HG03139 (cell line): ENCODE results near the gene USP11.
"Not testable (repeated sequence)": the region's sequence is repeated elsewhere in the genome, so short reads cannot be mapped to it uniquely, and the experiment has no call there.

Source experiments
- ATAC-seq: cut with Tn5 transposase; IDR thresholded peaks from one replicate; pipeline ENCODE4 v1.9.1; 2021; ENCODE audit not compliant: unreplicated experiment

The USP11 gene

DNA sequence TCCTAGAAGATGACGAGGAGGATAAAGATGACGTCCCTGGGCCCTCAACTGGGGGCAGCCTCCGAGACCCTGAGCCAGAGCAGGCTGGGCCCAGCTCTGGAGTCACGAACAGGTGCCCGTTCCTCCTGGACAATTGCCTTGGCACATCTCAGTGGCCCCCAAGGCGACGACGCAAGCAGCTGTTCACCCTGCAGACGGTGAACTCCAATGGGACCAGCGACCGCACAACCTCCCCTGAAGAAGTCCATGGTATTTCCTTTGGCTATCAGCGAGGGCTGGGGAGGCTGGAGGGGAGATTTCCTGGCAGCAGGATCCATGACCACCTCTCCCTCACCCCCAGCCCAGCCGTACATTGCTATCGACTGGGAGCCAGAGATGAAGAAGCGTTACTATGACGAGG, 11.9 kb downstream of the USP11 start:
- ATAC-seq: no peak

DNA sequence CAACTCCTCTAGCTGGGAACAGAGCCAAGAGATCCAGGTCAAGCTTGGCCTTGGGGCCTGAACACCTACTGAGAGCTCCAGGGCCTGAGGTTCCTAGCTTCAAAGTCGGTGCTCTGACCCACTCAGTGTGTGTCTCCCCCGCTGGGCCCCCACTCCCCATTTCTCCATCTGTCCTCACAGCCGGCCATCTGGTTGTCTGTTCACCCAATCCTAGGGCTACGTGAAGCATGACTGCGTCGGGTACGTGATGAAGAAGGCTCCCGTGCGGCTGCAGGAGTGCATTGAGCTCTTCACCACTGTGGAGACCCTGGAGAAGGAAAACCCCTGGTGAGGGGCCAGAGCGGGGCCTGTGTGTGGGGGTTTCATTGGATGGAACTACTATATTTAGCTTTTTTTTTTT, 12.3 kb downstream of the USP11 start:
- ATAC-seq: no peak

DNA sequence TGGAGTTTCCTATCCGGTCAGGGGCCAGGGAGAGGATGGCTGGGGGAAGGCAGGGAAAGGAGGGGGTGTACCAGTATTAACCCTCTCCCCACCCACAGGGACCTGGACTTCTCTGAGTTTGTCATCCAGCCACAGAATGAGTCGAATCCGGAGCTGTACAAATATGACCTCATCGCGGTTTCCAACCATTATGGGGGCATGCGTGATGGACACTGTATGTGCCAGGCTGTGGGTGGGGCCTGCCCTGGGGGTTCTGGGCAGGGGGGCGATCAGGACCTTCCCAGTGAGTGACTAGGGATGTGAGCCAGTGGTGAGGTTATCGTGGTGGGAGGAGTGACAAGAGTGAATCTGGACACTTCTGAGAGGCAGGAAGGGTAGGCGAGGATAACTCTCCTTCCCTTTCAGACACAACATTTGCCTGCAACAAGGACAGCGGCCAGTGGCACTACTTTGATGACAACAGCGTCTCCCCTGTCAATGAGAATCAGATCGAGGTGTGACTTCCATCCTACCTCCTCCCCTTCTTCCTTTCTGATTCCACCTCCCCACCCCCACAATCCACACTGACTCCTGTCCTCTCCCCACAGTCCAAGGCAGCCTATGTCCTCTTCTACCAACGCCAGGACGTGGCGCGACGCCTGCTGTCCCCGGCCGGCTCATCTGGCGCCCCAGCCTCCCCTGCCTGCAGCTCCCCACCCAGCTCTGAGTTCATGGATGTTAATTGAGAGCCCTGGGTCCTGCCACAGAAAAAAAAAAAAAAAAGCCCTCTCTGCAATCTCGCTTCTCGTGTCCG, 14.6 kb downstream of the USP11 start:
- no peak for ATAC-seq

DNA sequence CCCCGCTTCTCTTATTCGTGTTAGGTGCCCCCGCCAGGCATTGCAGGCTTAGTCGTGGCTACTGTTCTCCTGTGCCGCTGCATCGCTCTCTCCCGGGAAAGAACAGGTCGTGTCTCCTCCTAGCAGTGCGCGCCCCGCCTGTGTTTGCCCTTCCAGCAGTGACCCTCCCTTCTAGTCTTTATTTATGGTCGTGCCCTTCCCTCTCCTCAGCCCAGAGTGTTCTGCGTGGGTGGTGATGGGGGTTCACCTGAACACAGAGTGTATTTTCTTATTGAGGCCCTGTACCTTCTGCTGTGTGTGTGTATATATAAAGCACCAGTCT, 15.2 kb downstream of the USP11 start:
- no peak for ATAC-seq

DNA sequence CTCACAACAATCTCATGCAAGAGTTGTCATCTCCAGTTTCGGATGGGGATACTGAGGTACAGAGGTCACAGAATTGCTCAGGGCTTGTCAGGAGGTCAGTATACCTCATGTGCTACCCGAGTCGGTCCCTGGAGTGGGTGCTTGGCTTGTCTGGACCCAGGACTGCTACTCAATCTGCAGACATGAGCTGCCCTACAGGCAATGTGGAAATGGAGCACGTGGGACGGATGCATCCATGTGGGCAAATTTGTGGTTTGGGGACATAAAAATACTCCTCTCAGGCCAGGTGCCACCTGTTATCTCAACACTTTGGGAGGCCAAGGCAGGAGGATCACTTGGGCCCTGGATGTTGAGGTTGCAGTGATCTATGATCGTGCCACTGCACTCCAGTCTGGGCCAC, 15.8 kb downstream of the USP11 start:
- no peak for ATAC-seq

DNA sequence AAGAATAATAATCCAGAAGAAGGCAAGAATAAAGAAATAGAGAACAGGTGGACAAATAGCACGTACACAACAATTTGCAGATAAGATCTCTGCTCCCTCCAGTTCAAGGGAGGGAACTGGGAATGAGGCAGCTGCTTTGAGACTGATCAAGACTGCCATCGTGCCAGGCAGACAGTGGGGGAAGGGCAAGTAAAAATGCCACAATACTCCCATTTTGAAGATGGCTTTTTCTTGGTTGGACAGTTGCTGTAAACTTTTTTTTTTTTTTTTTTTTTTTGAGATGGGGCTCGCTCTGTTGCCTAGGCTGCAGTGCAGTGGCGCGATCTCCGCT, 17.2 kb downstream of the USP11 start:
- no peak for ATAC-seq

DNA sequence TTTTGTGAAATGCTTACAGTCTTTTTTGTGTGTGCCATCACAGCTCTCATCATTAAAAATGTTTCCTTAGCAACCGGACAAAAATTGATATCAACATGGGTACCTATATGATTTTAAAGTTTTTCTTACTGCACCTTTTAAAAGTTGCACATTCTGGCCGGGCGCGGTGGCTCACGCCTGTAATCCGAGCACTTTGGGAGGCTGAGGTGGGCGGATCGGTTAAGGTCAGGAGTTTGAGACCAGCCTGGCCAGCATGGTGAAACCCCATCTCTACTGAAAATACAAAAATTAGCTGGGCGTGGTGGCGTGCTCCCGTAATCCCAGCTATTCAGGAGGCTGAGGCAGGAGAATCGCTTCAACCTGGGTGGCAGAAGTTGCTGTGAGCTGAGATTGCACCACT, 24.8 kb downstream of the USP11 start:
- not testable (repeated sequence) for ATAC-seq

DNA sequence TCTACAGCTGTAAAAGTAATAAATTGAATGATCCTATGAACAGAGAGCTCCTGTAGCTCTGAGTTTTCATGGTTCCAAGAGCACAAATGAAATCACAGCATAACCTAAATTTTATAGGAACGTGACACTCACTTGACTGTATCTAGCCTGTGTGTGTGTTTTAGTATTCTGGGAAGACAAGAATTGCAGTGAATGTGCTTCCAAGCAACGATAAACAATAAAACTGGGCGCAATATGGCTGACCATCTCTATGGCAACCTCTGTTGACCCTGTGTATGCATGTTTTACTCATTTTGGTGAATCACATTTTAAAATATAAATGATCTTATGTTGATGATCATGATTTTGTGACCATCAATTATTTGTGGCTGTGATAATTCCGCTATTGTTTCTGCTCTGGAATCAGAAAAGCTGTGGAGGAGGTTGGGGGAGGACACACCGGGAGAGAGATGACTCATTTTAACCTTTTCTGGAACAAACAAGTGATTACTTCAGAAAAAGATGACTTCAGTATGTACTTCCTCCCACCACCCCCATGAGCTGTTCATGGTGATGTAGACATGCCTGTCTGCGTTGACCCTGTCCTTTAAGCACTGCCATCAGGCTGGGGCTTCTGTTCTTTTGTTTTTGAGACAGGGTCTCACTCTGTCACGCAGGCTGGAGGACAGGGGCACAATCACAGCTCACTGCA, 31.8 kb downstream of the USP11 start:
- ATAC-seq: no peak

DNA sequence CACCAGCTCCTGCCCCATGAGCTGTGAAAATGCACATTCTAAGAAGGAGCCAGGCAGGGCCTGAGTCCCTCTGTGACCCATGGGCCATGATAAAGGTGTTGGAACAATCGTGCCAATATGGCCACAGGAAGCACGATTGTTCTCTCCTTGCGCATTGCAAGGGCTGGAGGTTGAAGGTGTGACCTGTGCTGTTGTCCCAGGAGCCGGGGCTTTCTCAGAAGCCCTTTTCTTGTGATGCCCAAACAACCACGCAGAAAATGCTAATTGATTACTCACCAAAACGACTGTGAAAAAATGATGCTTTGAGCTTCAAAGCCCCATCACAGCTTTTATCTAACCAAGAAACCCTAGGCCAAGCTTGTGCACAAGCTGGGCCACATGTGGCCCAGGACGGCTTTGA, 33.8 kb downstream of the USP11 start:
- ATAC-seq: no peak

DNA sequence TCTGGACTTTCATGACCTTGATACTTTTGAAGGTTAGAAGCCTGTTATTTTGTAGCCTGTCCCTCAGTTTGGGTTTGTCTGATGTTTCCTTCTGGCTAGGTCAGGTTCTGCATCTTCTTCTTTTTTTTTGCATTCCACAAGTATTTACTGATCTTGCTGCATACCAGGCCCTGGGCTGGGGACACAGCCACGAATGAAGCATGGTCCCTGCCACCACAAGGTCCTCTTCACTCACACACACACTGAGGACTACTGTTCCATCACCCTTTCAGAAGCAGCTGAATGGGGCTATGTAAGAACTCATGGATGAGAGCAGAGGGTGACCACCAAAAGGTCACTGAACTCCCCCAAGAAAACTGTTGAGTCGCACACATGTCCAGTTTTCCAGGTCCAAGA, 39.2 kb downstream of the USP11 start:
- ATAC-seq: no peak

DNA sequence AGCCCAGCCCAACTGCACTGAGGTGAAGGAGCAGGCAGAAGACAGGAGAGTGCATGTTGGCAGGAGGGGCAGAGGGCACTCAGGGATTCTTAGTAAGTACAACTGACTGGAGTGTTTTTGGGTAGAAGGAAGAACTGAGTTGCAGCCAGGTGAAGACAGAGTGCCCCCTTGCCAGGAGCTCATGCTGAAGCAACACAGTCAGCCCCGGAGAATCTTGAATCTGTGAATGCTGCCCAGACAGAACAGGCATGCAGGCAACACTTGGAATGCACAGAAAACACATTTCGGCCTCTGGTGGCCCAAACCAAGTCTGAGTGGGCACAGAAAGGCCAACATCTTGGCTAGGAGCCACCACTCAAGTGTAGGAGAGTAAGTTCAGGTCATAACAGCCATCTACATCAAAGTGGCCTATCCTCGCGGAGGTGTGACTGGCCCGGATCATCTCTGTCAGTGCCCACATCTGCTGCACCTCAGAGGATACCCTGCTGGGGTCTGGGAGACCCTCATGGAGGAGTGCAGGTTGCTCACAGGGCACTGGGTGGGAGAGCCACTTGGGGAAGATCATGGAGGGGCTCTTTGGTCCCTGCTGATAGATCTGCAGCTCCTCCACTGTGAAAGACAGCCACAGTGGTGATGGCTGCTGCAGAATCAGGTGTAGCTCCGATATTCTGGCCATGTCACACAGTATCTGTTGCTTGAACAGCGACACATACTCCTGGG, 40.4 kb downstream of the USP11 start:
- no peak for ATAC-seq

DNA sequence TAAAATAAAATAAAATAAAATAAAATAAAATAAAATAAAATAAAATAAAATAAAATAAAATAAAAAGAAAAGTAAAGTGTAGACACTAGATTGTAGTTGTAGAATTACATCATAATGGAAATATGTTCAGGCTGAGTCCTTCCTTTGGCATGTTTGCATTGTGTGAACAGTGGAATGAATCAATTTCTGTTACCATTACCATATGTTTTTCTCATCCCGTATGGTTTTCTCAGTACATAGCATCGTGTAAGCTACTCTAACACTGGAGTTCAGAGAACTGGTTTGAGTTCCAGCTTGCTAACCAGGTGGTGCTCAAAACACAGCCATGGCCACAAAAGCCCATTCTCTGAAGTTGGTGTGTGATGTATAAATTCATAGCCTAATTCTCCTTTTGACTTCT, 45.9 kb downstream of the USP11 start:
- ATAC-seq: no peak

DNA sequence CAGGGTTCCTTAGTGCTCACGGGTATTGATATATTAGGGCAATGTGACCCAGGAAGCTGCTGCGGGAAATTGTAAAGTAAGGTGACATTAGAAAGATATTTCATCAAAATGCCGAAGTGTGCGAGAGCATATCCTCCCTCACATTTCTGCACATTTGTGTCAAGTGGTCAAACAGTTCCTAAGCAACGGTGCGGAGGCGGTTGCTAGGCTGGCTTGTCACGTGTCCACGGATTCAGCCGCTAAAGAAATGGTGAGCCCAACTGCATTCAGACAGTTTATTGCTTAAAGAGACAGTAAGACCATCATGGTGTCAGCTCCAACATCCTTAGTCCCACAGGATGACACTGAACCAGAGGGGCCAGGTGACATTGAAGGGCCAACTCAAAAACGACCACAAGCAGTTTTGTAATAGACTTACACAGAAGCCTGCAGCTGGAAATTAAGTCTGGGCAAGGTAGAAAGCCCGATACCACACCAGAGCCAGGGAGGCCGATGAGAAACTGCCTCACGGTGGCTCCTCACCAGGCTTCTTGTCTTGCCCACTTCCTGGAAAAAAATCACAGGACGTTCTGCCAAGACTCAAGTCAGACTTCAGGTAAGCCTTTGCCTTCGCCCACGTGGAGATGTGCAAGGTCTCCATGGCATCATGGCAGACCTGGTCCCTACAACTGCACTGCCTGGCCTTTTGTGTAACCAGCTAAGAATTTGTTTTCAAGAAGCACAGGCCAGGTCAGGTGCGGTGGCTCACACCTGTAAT, 50.4 kb downstream of the USP11 start:
- ATAC-seq: no peak

DNA sequence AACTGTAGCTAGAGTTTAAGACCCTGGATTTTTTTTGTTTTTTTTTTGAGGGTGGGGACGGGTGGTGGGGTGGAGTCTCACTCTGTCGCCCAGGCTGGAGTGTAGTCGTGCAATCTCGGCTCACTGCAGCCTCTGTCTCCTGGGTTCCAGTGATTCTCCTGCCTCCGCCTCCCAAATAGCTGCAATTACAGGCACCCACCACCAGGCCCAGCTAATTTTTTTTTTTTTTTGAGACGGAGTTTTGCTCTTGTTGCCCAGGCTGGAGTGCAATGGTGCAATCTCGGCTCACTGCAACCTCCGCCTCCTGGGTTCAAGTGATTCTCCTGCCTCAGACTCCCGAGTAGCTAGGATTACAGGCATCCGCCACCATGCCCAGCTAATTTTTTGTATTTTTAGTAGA, 51.8 kb downstream of the USP11 start:
- not testable (repeated sequence) for ATAC-seq

DNA sequence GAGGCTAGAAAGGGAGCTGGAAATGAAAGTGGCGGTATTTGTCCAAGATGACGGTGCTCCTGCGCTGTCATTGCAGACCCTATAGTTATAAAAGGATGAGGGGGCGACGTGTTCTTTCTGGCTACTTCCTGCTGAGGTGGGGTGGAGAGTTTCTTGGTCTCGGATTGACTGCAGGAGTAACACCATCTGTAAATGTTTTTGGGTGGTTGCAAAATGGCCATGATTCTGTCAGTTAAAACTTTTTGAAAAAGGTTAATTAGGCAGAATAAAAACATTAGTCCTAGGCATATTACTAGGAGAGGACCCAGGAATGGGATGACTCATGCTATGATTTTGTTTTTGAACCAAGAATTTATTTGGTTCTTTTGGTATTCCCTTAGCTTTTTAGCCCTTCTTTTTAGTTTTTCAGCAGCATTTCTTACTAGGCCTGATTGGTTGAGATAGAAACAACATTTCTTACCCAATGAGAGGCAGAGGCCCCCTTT, 53.1 kb downstream of the USP11 start:
- ATAC-seq: no peak

DNA sequence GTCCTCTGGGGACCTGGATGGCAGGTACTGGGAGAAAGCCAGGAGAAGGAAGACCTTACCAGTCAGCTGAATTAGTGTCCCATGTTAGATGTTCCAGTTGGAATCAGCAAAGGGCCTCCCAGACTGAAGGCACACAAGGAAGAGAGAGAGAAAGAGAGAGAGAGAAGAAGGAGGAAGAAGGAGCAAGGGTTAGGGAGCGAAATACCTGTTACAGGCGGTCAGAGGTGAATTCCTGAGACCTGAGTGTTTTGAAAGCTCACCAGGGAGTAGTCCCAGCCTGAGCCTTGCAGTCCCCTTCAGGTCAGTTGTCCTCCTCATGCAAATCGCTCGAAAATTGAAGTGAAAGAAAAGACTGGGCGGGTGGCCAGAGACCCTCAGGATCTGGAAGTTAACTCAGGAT, 60.3 kb downstream of the USP11 start:
- ATAC-seq: no peak

DNA sequence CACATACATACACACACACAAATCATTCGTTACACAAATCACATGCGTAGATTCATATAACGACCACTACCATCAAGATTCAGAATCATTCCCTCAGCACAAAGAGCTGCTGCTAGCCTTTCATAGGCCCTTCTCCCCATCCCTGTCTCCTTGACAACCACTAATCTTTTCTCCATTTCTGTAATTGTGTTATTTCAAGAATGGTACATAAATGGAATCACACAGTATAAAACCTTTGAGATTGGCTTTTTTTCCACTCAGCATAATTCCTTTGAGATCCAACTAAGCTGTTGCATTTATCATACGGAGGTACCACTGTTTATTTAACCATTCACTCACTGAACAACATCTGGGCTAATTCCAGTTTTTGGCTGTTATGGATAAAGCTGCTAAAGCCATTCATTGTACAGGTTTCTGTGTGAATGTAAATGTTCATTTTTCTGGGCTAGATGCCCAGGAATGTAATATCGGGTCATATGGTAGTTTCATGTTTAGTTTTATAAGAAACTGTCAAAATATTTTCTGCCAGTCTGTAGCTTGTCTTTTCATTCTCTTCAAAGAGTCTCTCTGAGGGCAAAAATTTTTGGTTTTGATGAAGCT, 64.1 kb downstream of the USP11 start:
- no peak for ATAC-seq

DNA sequence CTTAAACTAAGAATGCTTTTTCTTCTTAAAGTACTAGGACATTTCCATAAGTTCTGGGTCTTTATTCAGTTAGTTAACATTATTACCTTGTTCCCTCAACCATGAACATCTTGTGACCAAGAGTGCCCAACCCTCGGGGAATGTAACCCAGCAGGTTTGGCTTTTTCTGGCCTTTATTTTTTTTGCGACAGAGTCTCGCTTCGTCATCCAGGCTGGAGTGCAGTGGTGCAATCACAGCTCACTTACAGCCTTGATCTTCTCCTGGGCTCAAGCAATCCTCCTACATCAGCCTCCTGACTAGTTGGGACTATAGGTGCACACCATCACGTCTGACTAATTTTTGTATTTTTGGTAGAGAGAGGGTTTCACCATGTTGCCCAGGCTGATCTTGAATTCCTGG, 65.1 kb downstream of the USP11 start:
- ATAC-seq: no peak
